Measurements from ENCODE around the gene AP2B1. TPM values are rescaled to one million over a fixed set of nuclear protein-coding genes. Genes with fewer than 3 reads are reported as not detected.

The AP2B1 gene
- 10 to 100 TPM; 25.4 to 55.6 TPM for total RNA-seq
- 10 to 100 TPM in 1 of 2 donors, 1 to 10 TPM in 1; 8.7 to 19.2 TPM for polyA plus RNA-seq

GRCh38 chr17:35587074-35587961 lies at the start of gene AP2B1:
AP2B1 (plus strand) TSS chr17:35587322; CDS start chr17:35594031, 6,709 bp downstream.
- peak; percentile 43 for TF ChIP-seq MAX (IDR thresholded peaks at IDR 0.05)
- TF ChIP-seq, protein P1, sequence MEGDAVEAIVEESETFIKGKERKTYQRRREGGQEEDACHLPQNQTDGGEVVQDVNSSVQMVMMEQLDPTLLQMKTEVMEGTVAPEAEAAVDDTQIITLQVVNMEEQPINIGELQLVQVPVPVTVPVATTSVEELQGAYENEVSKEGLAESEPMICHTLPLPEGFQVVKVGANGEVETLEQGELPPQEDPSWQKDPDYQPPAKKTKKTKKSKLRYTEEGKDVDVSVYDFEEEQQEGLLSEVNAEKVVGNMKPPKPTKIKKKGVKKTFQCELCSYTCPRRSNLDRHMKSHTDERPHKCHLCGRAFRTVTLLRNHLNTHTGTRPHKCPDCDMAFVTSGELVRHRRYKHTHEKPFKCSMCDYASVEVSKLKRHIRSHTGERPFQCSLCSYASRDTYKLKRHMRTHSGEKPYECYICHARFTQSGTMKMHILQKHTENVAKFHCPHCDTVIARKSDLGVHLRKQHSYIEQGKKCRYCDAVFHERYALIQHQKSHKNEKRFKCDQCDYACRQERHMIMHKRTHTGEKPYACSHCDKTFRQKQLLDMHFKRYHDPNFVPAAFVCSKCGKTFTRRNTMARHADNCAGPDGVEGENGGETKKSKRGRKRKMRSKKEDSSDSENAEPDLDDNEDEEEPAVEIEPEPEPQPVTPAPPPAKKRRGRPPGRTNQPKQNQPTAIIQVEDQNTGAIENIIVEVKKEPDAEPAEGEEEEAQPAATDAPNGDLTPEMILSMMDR (IDR thresholded peaks at IDR 0.05; ENCODE audit: low read depth, low read length, missing input control) = no peak
- TF ChIP-seq, protein P2, sequence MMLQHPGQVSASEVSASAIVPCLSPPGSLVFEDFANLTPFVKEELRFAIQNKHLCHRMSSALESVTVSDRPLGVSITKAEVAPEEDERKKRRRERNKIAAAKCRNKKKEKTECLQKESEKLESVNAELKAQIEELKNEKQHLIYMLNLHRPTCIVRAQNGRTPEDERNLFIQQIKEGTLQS (IDR thresholded peaks at IDR 0.05) = peak; percentile 80
- peak; percentile 100 for TF ChIP-seq YY1 (IDR thresholded peaks at IDR 0.05)
- TF ChIP-seq ZBTB33 (IDR thresholded peaks at IDR 0.05) = no peak
- no peak for TF ChIP-seq HNF4G (IDR thresholded peaks at IDR 0.05)
- peak; percentile 61 for TF ChIP-seq SP1 (IDR thresholded peaks at IDR 0.05)
- TF ChIP-seq GABPA (IDR thresholded peaks at IDR 0.05 in 1 of 2, conservative IDR thresholded peaks at IDR 0.05 in 1 of 2) = peak; percentile 41 to 90
- TF ChIP-seq EGR1 (IDR thresholded peaks at IDR 0.05; ENCODE audit: low read depth in 2 of 2) = peak; percentile 55 to 79
- peak; percentile 57 for TF ChIP-seq NR2F2 (IDR thresholded peaks at IDR 0.05)
- peak in 1 of 2 donors; percentile 15 for TF ChIP-seq RAD21 (IDR thresholded peaks at IDR 0.05)
- TF ChIP-seq REST (IDR thresholded peaks at IDR 0.05) = no peak
- TF ChIP-seq FOXA2 (IDR thresholded peaks at IDR 0.05) = no peak
- TF ChIP-seq RXRA (IDR thresholded peaks at IDR 0.05) = peak; percentile 38 to 63
- TF ChIP-seq JUND (IDR thresholded peaks at IDR 0.05) = peak in 1 of 2 donors; percentile 81
- TF ChIP-seq TAF1 (conservative IDR thresholded peaks at IDR 0.05) = peak; percentile 37
- no peaks in the 10 kb centered on the region for H3K27me3 ChIP-seq (ENCODE audit: control insufficient read depth in 4 of 4, insufficient read depth in 4 of 4, low read length in 3 of 4)
- peaks cover 1 to 21% (median 10%) of the 10 kb centered on the region in 4 donors for H3K4me1 ChIP-seq (ENCODE audit: control insufficient read depth in 4 of 4, insufficient read depth in 4 of 4, low read length in 3 of 4)
- H3K4me3 ChIP-seq (ENCODE audit: low read depth in 1 of 3, low read length in 3 of 3) = peak within 1 kb of the TSS; percentile 74 to 97 (median 94)
- WGBS = under 1% methylated on average over 50 of the region's 50 CpGs
- no peaks in the 10 kb centered on the region for H3K9me3 ChIP-seq (ENCODE audit: control insufficient read depth in 4 of 4, low read length in 3 of 4)
- DNase-seq (ENCODE audit: low spot score) = peak; percentile 99
- H3K27ac ChIP-seq (ENCODE audit: low read depth in 1 of 2, low read length in 2 of 2) = peak within 1 kb of the TSS; percentile 76 to 81
- no peaks in the 10 kb centered on the region for H3K36me3 ChIP-seq (ENCODE audit: control insufficient read depth in 4 of 4, insufficient read depth in 3 of 4, low read depth in 1 of 4, low read length in 3 of 4)
- peak within 1 kb of the TSS; percentile 76 to 88 for H3K9ac ChIP-seq (ENCODE audit: low read depth in 1 of 2, low read length in 2 of 2)

All from liver (tissue), 9 donors.